MCF 10A (cell line): ENCODE data around the gene MCUR1. TPM values are rescaled to one million over a fixed set of nuclear protein-coding genes. Genes with fewer than 3 reads are reported as not detected.
A peak's percentile ranks its signal among the peaks of the same experiment; 100 is the strongest.

Experiments used
- BruUV-seq: library from RNA; stranded (reverse); fragments of 400-500 nt; replicated peaks from 2 replicates; lab custom pipeline; 2021; lab: Mats Ljungman, UMichigan
- CTCF ChIA-PET: fragments of 300-600 bp; sonication (Branson Sonifier 250); formaldehyde crosslinking; extraction: SDS; loops from one replicate; lab custom pipeline; 2021; ENCODE audit warnings: antibody characterized with exemption, inconsistent platforms; lab: Yijun Ruan, JAX
- POLR2A ChIA-PET: fragments of 300-600, 350-650 bp; sonication (Branson Sonifier 250); formaldehyde crosslinking; extraction: SDS; loops from one replicate; lab custom pipeline; 2020; ENCODE audit warnings: antibody characterized with exemption, inconsistent platforms; lab: Yijun Ruan, JAX
- DNase-seq: peaks from one replicate; pipeline ENCODE4 v3.0.0-alpha.2; 2018; ENCODE audit not compliant: unreplicated experiment
- H3K27ac Mint-ChIP-seq: one replicate; pipeline ENCODE4 v1.8.0; 2022; ENCODE audit warnings: mild to moderate bottlenecking, low read depth, mixed read lengths; ENCODE audit not compliant: unreplicated experiment
- H3K27me3 Mint-ChIP-seq: one replicate; pipeline ENCODE4 v1.8.0; 2022; ENCODE audit warnings: mixed read lengths; ENCODE audit not compliant: insufficient read depth, unreplicated experiment
- H3K36me3 Mint-ChIP-seq: one replicate; pipeline ENCODE4 v1.8.0; 2022; ENCODE audit warnings: mild to moderate bottlenecking, moderate library complexity, mixed read lengths; ENCODE audit not compliant: insufficient read depth, unreplicated experiment
- H3K4me1 Mint-ChIP-seq: one replicate; pipeline ENCODE4 v1.8.0; 2022; ENCODE audit warnings: mixed read lengths; ENCODE audit not compliant: insufficient read depth, unreplicated experiment
- H3K4me3 Mint-ChIP-seq: one replicate; pipeline ENCODE4 v1.8.0; 2022; ENCODE audit warnings: mild to moderate bottlenecking, moderate library complexity, mixed read lengths; ENCODE audit not compliant: unreplicated experiment
- H3K9me3 Mint-ChIP-seq: one replicate; pipeline ENCODE4 v1.8.0; 2022; ENCODE audit warnings: mixed read lengths; ENCODE audit not compliant: unreplicated experiment
- CTCF ChIP-seq: fragments of 200-600 bp; IDR thresholded peaks from one replicate; pipeline ENCODE4 v1.8.0; 2022; ENCODE audit warnings: antibody characterized with exemption, mild to moderate bottlenecking; ENCODE audit not compliant: unreplicated experiment
- intact Hi-C: fragments of 100-400 bp; cut with micrococcal nuclease; formaldehyde crosslinking; loops from 2 replicates; pipeline ENCODE4 v1.14.1; 2022
- total RNA-seq: library from RNA; stranded (reverse); gene quantifications from 2 replicates; pipeline ENCODE4 v1.2.3, GENCODE V29; 2022

Gene MCUR1
- total RNA-seq, 1 experiment from 2014 or later, result 30.4 TPM

- CTCF ChIA-PET, result interaction anchor here (0.6 to 1.2 kb wide), 5 partner anchors 23 to 216 kb away, joined by 3 to 5 read pairs (median 4); partner anchors contain the start of gene SIRT5
These were observed 51.5 kb downstream of the MCUR1 start for GRCh38 chr6:13762611-13763441.

GRCh38 chr6:13761361-13762036, 52.9 kb downstream of the MCUR1 start:
- TF ChIP-seq CTCF, result no peak
- BruUV-seq, result no TSS peak
- ChIA-PET POLR2A (interaction anchor here (1.0 to 7.9 kb wide), 7 partner anchors 28 to 187 kb away, joined by 3 to 109 read pairs (median 4); partner anchors contain the start of genes MCUR1, RANBP9 and SIRT5), CTCF (interaction anchor here (0.7 to 1.0 kb wide), 3 partner anchors 26 to 106 kb away, joined by 3 to 4 read pairs (median 3); no protein-coding TSS in a partner anchor)
- Mint-ChIP-seq H3K4me3 (peak overlapping the region; percentile 2), H3K27me3 (no peaks in the 10 kb centered on the region), H3K4me1 (peaks cover 42% of the 10 kb centered on the region), H3K9me3 (no peaks in the 10 kb centered on the region), H3K36me3 (peaks cover 5% of the 10 kb centered on the region), H3K27ac (peak overlapping the region; percentile 86)
- intact Hi-C loops, result loop anchor here (2.0 kb wide), 1 partner anchor 53 kb away; no protein-coding TSS in a partner anchor
- no peak for DNase-seq

More at GRCh38 chr6:13762611-13763441, 51.5 kb downstream of the MCUR1 start:
- no TSS peak for BruUV-seq
- Mint-ChIP-seq H3K4me1 (peaks cover 42% of the 10 kb centered on the region), H3K9me3 (no peaks in the 10 kb centered on the region), H3K27me3 (no peaks in the 10 kb centered on the region), H3K36me3 (peaks cover 5% of the 10 kb centered on the region), H3K4me3 (peak overlapping the region; percentile 11), H3K27ac (peak overlapping the region; percentile 86)
- POLR2A ChIA-PET, result interaction anchor here (0.6 to 7.9 kb wide), 16 partner anchors 8 to 435 kb away, joined by 3 to 109 read pairs (median 3); partner anchors contain the start of genes NOL7, RANBP9, SIRT5 and TBC1D7
- intact Hi-C loops, result no loop called here
- peak; percentile 91 for DNase-seq
- no peak for TF ChIP-seq CTCF

- TF ChIP-seq CTCF, result no peak
- ChIA-PET POLR2A (interaction anchor here (0.7 to 7.9 kb wide), 6 partner anchors 27 to 186 kb away, joined by 4 to 109 read pairs (median 4); partner anchors contain the start of genes MCUR1, RANBP9 and SIRT5), CTCF (interaction anchor here (0.5 to 1.2 kb wide), 4 partner anchors 34 to 451 kb away, joined by 3 to 6 read pairs (median 3); no protein-coding TSS in a partner anchor)
- Mint-ChIP-seq H3K9me3 (no peaks in the 10 kb centered on the region), H3K4me1 (peaks cover 33% of the 10 kb centered on the region), H3K27ac (peak overlapping the region; percentile 86), H3K4me3 (peak overlapping the region; percentile 2), H3K27me3 (no peaks in the 10 kb centered on the region), H3K36me3 (peaks cover 5% of the 10 kb centered on the region)
- intact Hi-C loops, result loop anchor here (2.0 kb wide), 1 partner anchor 52 kb away; no protein-coding TSS in a partner anchor
- DNase-seq, result peak; percentile 82
- no TSS peak for BruUV-seq
These were observed 53.8 kb downstream of the MCUR1 start for GRCh38 chr6:13760307-13761304.
